ENCODE results near the gene AMIGO1. TPM values are rescaled to one million over a fixed set of nuclear protein-coding genes. Genes with fewer than 3 reads are reported as not detected.

Gene AMIGO1
- total RNA-seq, 1 donor from 2014 or later: 8.4 TPM

GRCh38 chr1:109493805-109494539 is 15.6 kb downstream of the AMIGO1 start, which contains the start of gene CYB561D1:
TSS of gene CYB561D1 (plus strand) at chr1:109494094. CDS start at chr1:109494140, 46 bp downstream.
- Histone ChIP-seq H3K9ac (ENCODE audit: low read depth in 1 of 3, low read length in 3 of 3) (peak within 1 kb of the TSS; percentile 66 to 85 (median 70)), H3K4me1 (ENCODE audit: control insufficient read depth in 3 of 3, insufficient read depth in 3 of 3, low read length in 3 of 3) (peaks cover 36 to 54% (median 36%) of the 10 kb centered on the region in 3 donors), H3K4me3 (ENCODE audit: low read length in 3 of 3) (peak within 1 kb of the TSS; percentile 95 to 99 (median 99)), H3K27ac (ENCODE audit: low read depth, low read length) (peak within 1 kb of the TSS; percentile 64), H3K27me3 (ENCODE audit: control insufficient read depth in 3 of 3, insufficient read depth in 3 of 3, low read length in 3 of 3) (no peaks in the 10 kb centered on the region), H3K36me3 (ENCODE audit: control insufficient read depth in 3 of 3, insufficient read depth in 3 of 3, low read length in 3 of 3) (peaks cover 47 to 60% (median 51%) of the 10 kb centered on the region in 3 donors), H3K9me3 (ENCODE audit: control insufficient read depth in 3 of 3, low read length in 3 of 3) (no peaks in the 10 kb centered on the region)

- peak overlapping the region in 2 of 3 donors; percentile 44 to 99 for H3K4me3 ChIP-seq (ENCODE audit: low read length in 3 of 3)
- peak overlapping the region in 2 of 3 donors; percentile 59 to 85 for H3K9ac ChIP-seq (ENCODE audit: low read depth in 1 of 3, low read length in 3 of 3)
- peaks cover 31 to 51% (median 32%) of the 10 kb centered on the region in 3 donors for H3K4me1 ChIP-seq (ENCODE audit: control insufficient read depth in 3 of 3, insufficient read depth in 3 of 3, low read length in 3 of 3)
- peak overlapping the region; percentile 64 for H3K27ac ChIP-seq (ENCODE audit: low read depth, low read length)
- H3K27me3 ChIP-seq (ENCODE audit: control insufficient read depth in 3 of 3, insufficient read depth in 3 of 3, low read length in 3 of 3): no peaks in the 10 kb centered on the region
- peaks cover 54 to 68% (median 58%) of the 10 kb centered on the region in 3 donors for H3K36me3 ChIP-seq (ENCODE audit: control insufficient read depth in 3 of 3, insufficient read depth in 3 of 3, low read length in 3 of 3)
- H3K9me3 ChIP-seq (ENCODE audit: control insufficient read depth in 3 of 3, low read length in 3 of 3): no peaks in the 10 kb centered on the region
Observed at GRCh38 chr1:109493227-109493626, 16.3 kb downstream of the AMIGO1 start.

- Histone ChIP-seq H3K27ac (ENCODE audit: low read depth, low read length) (no peak overlapping the region), H3K27me3 (ENCODE audit: control insufficient read depth in 3 of 3, insufficient read depth in 3 of 3, low read length in 3 of 3) (no peaks in the 10 kb centered on the region), H3K9me3 (ENCODE audit: control insufficient read depth in 3 of 3, low read length in 3 of 3) (no peaks in the 10 kb centered on the region), H3K4me1 (ENCODE audit: control insufficient read depth in 3 of 3, insufficient read depth in 3 of 3, low read length in 3 of 3) (peaks cover 28 to 48% (median 32%) of the 10 kb centered on the region in 3 donors), H3K4me3 (ENCODE audit: low read length in 3 of 3) (no peak overlapping the region), H3K36me3 (ENCODE audit: control insufficient read depth in 3 of 3, insufficient read depth in 3 of 3, low read length in 3 of 3) (peaks cover 59 to 69% (median 61%) of the 10 kb centered on the region in 3 donors), H3K9ac (ENCODE audit: low read depth in 1 of 3, low read length in 3 of 3) (peak overlapping the region in 1 of 3 donors; percentile 85)
Observed at GRCh38 chr1:109492779-109493178, 16.7 kb downstream of the AMIGO1 start.

- Histone ChIP-seq H3K27me3 (ENCODE audit: control insufficient read depth in 3 of 3, insufficient read depth in 3 of 3, low read length in 3 of 3) (no peaks in the 10 kb centered on the region), H3K9ac (ENCODE audit: low read depth in 1 of 3, low read length in 3 of 3) (no peak overlapping the region), H3K9me3 (ENCODE audit: control insufficient read depth in 3 of 3, low read length in 3 of 3) (no peaks in the 10 kb centered on the region), H3K4me3 (ENCODE audit: low read length in 3 of 3) (no peak overlapping the region), H3K36me3 (ENCODE audit: control insufficient read depth in 3 of 3, insufficient read depth in 3 of 3, low read length in 3 of 3) (peaks cover 58 to 66% (median 59%) of the 10 kb centered on the region in 3 donors), H3K4me1 (ENCODE audit: control insufficient read depth in 3 of 3, insufficient read depth in 3 of 3, low read length in 3 of 3) (peaks cover 28 to 49% (median 32%) of the 10 kb centered on the region in 3 donors), H3K27ac (ENCODE audit: low read depth, low read length) (no peak overlapping the region)
Observed at GRCh38 chr1:109491372-109491771, 18.2 kb downstream of the AMIGO1 start.

- Histone ChIP-seq H3K4me3 (ENCODE audit: low read length in 3 of 3) (no peak overlapping the region), H3K4me1 (ENCODE audit: control insufficient read depth in 3 of 3, insufficient read depth in 3 of 3, low read length in 3 of 3) (peaks cover 28 to 53% (median 32%) of the 10 kb centered on the region in 3 donors), H3K27me3 (ENCODE audit: control insufficient read depth in 3 of 3, insufficient read depth in 3 of 3, low read length in 3 of 3) (no peaks in the 10 kb centered on the region), H3K36me3 (ENCODE audit: control insufficient read depth in 3 of 3, insufficient read depth in 3 of 3, low read length in 3 of 3) (peaks cover 57 to 64% (median 60%) of the 10 kb centered on the region in 3 donors), H3K9ac (ENCODE audit: low read depth in 1 of 3, low read length in 3 of 3) (peak overlapping the region in 2 of 3 donors; percentile 2 to 33), H3K27ac (ENCODE audit: low read depth, low read length) (no peak overlapping the region), H3K9me3 (ENCODE audit: control insufficient read depth in 3 of 3, low read length in 3 of 3) (no peaks in the 10 kb centered on the region)
Observed at GRCh38 chr1:109490934-109491302, 18.6 kb downstream of the AMIGO1 start.

- Histone ChIP-seq H3K27ac (ENCODE audit: low read depth, low read length) (no peak overlapping the region), H3K27me3 (ENCODE audit: control insufficient read depth in 3 of 3, insufficient read depth in 3 of 3, low read length in 3 of 3) (no peaks in the 10 kb centered on the region), H3K36me3 (ENCODE audit: control insufficient read depth in 3 of 3, insufficient read depth in 3 of 3, low read length in 3 of 3) (peaks cover 54 to 59% (median 55%) of the 10 kb centered on the region in 3 donors), H3K9me3 (ENCODE audit: control insufficient read depth in 3 of 3, low read length in 3 of 3) (no peaks in the 10 kb centered on the region), H3K4me3 (ENCODE audit: low read length in 3 of 3) (no peak overlapping the region), H3K9ac (ENCODE audit: low read depth in 1 of 3, low read length in 3 of 3) (peak overlapping the region in 2 of 3 donors; percentile 2 to 33), H3K4me1 (ENCODE audit: control insufficient read depth in 3 of 3, insufficient read depth in 3 of 3, low read length in 3 of 3) (peaks cover 28 to 57% (median 32%) of the 10 kb centered on the region in 3 donors)
Observed at GRCh38 chr1:109490029-109490933, 19.2 kb downstream of the AMIGO1 start.

- peaks cover 54 to 56% (median 55%) of the 10 kb centered on the region in 3 donors for H3K36me3 ChIP-seq (ENCODE audit: control insufficient read depth in 3 of 3, insufficient read depth in 3 of 3, low read length in 3 of 3)
Observed at GRCh38 chr1:109488696-109489095, 20.8 kb downstream of the AMIGO1 start.

GRCh38 chr1:109488201-109488600 is 21.3 kb downstream of the AMIGO1 start:
- Histone ChIP-seq H3K27ac (ENCODE audit: low read depth, low read length) (no peak overlapping the region), H3K4me3 (ENCODE audit: low read length in 3 of 3) (no peak overlapping the region), H3K9me3 (ENCODE audit: control insufficient read depth in 3 of 3, low read length in 3 of 3) (no peaks in the 10 kb centered on the region), H3K36me3 (ENCODE audit: control insufficient read depth in 3 of 3, insufficient read depth in 3 of 3, low read length in 3 of 3) (peaks cover 54 to 55% (median 54%) of the 10 kb centered on the region in 3 donors), H3K27me3 (ENCODE audit: control insufficient read depth in 3 of 3, insufficient read depth in 3 of 3, low read length in 3 of 3) (no peaks in the 10 kb centered on the region), H3K4me1 (ENCODE audit: control insufficient read depth in 3 of 3, insufficient read depth in 3 of 3, low read length in 3 of 3) (peaks cover 26 to 54% (median 28%) of the 10 kb centered on the region in 3 donors), H3K9ac (ENCODE audit: low read depth in 1 of 3, low read length in 3 of 3) (no peak overlapping the region)

More at GRCh38 chr1:109488696-109489095, 20.8 kb downstream of the AMIGO1 start:
- Histone ChIP-seq H3K9me3 (ENCODE audit: control insufficient read depth in 3 of 3, low read length in 3 of 3) (no peaks in the 10 kb centered on the region), H3K4me1 (ENCODE audit: control insufficient read depth in 3 of 3, insufficient read depth in 3 of 3, low read length in 3 of 3) (peaks cover 28 to 55% (median 29%) of the 10 kb centered on the region in 3 donors), H3K27me3 (ENCODE audit: control insufficient read depth in 3 of 3, insufficient read depth in 3 of 3, low read length in 3 of 3) (no peaks in the 10 kb centered on the region), H3K9ac (ENCODE audit: low read depth in 1 of 3, low read length in 3 of 3) (no peak overlapping the region), H3K27ac (ENCODE audit: low read depth, low read length) (no peak overlapping the region), H3K4me3 (ENCODE audit: low read length in 3 of 3) (no peak overlapping the region)

GRCh38 chr1:109487261-109487660 is 22.3 kb downstream of the AMIGO1 start:
- Histone ChIP-seq H3K27ac (ENCODE audit: low read depth, low read length) (no peak overlapping the region), H3K36me3 (ENCODE audit: control insufficient read depth in 3 of 3, insufficient read depth in 3 of 3, low read length in 3 of 3) (peaks cover 54 to 55% (median 54%) of the 10 kb centered on the region in 3 donors)

More at GRCh38 chr1:109487261-109487660, 22.3 kb downstream of the AMIGO1 start:
- Histone ChIP-seq H3K9me3 (ENCODE audit: control insufficient read depth in 3 of 3, low read length in 3 of 3) (no peaks in the 10 kb centered on the region), H3K4me3 (ENCODE audit: low read length in 3 of 3) (no peak overlapping the region), H3K9ac (ENCODE audit: low read depth in 1 of 3, low read length in 3 of 3) (no peak overlapping the region), H3K4me1 (ENCODE audit: control insufficient read depth in 3 of 3, insufficient read depth in 3 of 3, low read length in 3 of 3) (peaks cover 31 to 58% (median 34%) of the 10 kb centered on the region in 3 donors), H3K27me3 (ENCODE audit: control insufficient read depth in 3 of 3, insufficient read depth in 3 of 3, low read length in 3 of 3) (no peaks in the 10 kb centered on the region)
